Prostate gland (tissue), 2 donors: ENCODE measurements around the gene SUSD5. TPM values are rescaled to one million over a fixed set of nuclear protein-coding genes. Genes with fewer than 3 reads are reported as not detected.
"Not testable (repeated sequence)": the region's sequence is repeated elsewhere in the genome, so short reads cannot be mapped to it uniquely, and the experiment has no call there.

Experiments used
- DNase-seq: peaks from one replicate; pipeline ENCODE4 v3.0.0-alpha.2; 2019; ENCODE audit warnings: low spot score
- H3K27ac ChIP-seq, 2 donors: fragments of 200-600 bp; sonication (generic); 2 replicates each; pipeline ENCODE4 v1.5.1; 2017 to 2019
- H3K27me3 ChIP-seq: fragments of 200-600 bp; sonication (generic); replicated peaks from 2 replicates; pipeline ENCODE4 v1.5.1; 2019; ENCODE audit not compliant: insufficient read depth
- H3K36me3 ChIP-seq, 2 donors: fragments of 200-600 bp; sonication (generic); 1 replicate in 1 of 2; 2 replicates in 1 of 2; pipeline versions ENCODE4 v1.5.1 to v1.8.1; 2017 to 2019
- H3K4me1 ChIP-seq: fragments of 200-600 bp; sonication (generic); replicated peaks from 2 replicates; pipeline ENCODE4 v1.5.1; 2019
- H3K4me3 ChIP-seq, 2 donors: fragments of 200-600 bp; sonication (generic); 2 replicates each; pipeline ENCODE4 v1.5.1; 2017 to 2019
- H3K9me3 ChIP-seq: fragments of 200-600 bp; sonication (generic); 2 replicates; pipeline ENCODE4 v1.5.1; 2017
- POLR2A ChIP-seq: fragments of 450-650 bp; IDR thresholded peaks from one replicate; pipeline ENCODE4 v1.6.1; 2016; ENCODE audit warnings: antibody characterized with exemption, mild to moderate bottlenecking
- POLR2AphosphoS5 ChIP-seq: sonication (generic); formaldehyde crosslinking; IDR thresholded peaks from one replicate; pipeline ENCODE4 v1.6.1; 2017; ENCODE audit warnings: antibody characterized with exemption
- WGBS: methylation state at CpG from one replicate; pipeline ENCODE4 v1.1.5; 2018; 5-methylcytosine and 5-hydroxymethylcytosine counted together
- intact Hi-C: fragments of 100-400 bp; cut with DNase I; formaldehyde crosslinking; loops from one replicate; pipeline ENCODE4 v1.14.2; 2022
- total RNA-seq, 2 donors: library from RNA; depleted of rRNA; stranded (reverse); fragments of >200 nt; gene quantifications; one replicate each; pipeline ENCODE4 v1.1.0, GENCODE V29; 2016
- TF ChIP-seq, protein P1 (sequence below), 4 experiments: fragments of 200-600 bp in 2 of 4; fragments of 450-650 bp in 2 of 4; sonication (generic) in 2 of 4; IDR thresholded peaks; 1 replicate in 3 of 4; 2 replicates in 1 of 4; pipeline ENCODE4 v1.5.1; 2016 to 2019; ENCODE audit warnings: antibody characterized with exemption in 4 of 4, mild to moderate bottlenecking in 2 of 4, moderate library complexity in 2 of 4

Gene SUSD5
- total RNA-seq, 2 donors from 2014 or later: 0.77 to 6.9 TPM

DNA sequence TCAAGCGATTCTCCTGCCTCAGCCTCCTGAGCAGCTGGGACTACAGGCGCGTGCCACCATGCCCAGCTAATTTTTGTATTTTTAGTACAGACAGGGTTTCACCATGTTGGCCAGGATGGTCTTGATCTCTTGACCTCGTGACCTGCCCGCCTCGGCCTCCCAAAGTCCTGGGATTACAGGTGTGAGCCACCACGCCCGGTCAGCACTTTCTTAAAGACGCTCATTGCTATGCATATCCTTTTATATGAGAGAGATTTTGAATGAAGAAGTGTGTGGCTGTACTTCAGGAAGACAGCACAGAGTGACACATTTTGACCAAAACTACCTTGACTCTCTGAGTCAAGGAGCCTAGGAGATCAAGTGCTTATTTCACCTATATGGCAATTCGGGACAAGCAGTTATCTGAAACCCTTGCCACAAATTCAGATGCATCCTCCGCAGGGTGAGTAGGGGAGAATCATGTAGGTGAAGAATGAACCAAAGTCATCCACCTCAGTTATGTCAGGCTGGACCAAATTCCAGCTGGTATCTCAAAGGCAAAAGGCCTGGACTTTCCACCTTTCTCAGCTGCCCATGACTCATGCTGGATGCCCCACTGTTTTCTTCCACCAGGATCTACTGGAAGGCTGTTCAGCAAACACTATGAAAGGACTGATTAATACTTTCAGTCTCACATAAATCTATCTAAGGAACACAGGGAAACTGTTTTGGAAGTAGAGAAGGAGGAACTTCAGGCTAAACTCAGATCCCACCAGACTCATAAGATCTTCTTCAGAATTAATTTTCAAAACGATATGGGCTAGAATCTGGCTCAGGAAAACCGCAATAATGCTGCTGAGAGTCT is 31.9 kb downstream of the SUSD5 start:
- Histone ChIP-seq H3K9me3 (no peaks in the 10 kb centered on the region), H3K36me3 (no peaks in the 10 kb centered on the region), H3K27me3 (no peaks in the 10 kb centered on the region), H3K4me3 (no peak overlapping the region), H3K27ac (no peak overlapping the region), H3K4me1 (no peaks in the 10 kb centered on the region)
- 92% methylated on average over 13 of the region's 13 CpGs for WGBS
- intact Hi-C loops: no loop called here
- DNase-seq: no peak
- TF ChIP-seq, protein P1, sequence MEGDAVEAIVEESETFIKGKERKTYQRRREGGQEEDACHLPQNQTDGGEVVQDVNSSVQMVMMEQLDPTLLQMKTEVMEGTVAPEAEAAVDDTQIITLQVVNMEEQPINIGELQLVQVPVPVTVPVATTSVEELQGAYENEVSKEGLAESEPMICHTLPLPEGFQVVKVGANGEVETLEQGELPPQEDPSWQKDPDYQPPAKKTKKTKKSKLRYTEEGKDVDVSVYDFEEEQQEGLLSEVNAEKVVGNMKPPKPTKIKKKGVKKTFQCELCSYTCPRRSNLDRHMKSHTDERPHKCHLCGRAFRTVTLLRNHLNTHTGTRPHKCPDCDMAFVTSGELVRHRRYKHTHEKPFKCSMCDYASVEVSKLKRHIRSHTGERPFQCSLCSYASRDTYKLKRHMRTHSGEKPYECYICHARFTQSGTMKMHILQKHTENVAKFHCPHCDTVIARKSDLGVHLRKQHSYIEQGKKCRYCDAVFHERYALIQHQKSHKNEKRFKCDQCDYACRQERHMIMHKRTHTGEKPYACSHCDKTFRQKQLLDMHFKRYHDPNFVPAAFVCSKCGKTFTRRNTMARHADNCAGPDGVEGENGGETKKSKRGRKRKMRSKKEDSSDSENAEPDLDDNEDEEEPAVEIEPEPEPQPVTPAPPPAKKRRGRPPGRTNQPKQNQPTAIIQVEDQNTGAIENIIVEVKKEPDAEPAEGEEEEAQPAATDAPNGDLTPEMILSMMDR (IDR thresholded peaks at IDR 0.05): no peak
- no peak for TF ChIP-seq POLR2A
- TF ChIP-seq POLR2AphosphoS5: no peak

DNA sequence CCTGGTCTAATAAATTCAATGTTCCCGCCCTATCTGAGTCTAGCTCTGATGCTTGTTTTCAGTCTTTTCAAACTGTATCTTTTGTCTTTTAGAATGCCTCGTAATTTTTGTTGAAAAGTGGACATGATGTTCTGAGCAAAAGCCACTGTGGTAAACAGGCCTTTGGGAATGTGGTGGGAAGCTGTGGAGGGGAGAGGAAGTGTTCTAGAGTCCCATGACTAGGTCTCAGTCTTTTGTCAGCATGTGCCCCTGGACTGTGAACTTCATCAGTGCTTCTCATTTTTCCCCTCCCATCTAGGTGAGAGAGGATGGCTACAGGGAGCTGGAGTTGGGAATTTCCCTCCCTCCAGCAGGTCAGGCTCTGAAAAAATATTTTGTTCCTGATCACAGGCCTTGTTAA is 33.7 kb downstream of the SUSD5 start:
- no peak overlapping the region for H3K27ac ChIP-seq
- TF ChIP-seq POLR2A (no peak), POLR2AphosphoS5 (no peak)
- TF ChIP-seq, protein P1 (IDR thresholded peaks at IDR 0.05): no peak
- H3K9me3 ChIP-seq: no peaks in the 10 kb centered on the region
- DNase-seq: no peak
- H3K36me3 ChIP-seq: no peaks in the 10 kb centered on the region
- 83% methylated on average over 2 of the region's 2 CpGs for WGBS
- no peak overlapping the region for H3K4me3 ChIP-seq
- H3K4me1 ChIP-seq: no peaks in the 10 kb centered on the region
- H3K27me3 ChIP-seq: no peaks in the 10 kb centered on the region
- intact Hi-C loops: no loop called here

DNA sequence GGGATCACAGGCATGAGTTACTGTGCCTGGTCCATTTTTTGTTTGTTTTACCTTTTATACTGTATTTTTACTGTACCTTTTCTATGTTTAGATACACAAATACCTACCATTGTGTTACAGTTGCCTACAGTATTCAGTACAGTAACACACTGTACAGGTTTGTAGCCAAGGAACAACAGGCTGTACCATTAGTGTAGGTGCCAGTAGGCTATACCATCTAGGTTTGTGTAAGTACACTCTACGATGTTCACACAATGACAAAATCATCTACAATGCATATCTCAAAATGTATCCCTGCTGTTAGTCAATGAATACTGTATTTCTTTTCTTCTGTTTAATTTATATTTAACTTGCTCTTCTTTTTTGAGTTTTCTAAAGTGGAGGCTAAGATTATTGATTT is 37.0 kb downstream of the SUSD5 start:
- DNase-seq, H3K36me3 ChIP-seq, H3K4me3 ChIP-seq, H3K4me1 ChIP-seq, H3K27ac ChIP-seq, H3K9me3 ChIP-seq, intact Hi-C loops, H3K27me3 ChIP-seq: not testable (repeated sequence)
- 94% methylated on average over 1 of the region's 1 CpG for WGBS

DNA sequence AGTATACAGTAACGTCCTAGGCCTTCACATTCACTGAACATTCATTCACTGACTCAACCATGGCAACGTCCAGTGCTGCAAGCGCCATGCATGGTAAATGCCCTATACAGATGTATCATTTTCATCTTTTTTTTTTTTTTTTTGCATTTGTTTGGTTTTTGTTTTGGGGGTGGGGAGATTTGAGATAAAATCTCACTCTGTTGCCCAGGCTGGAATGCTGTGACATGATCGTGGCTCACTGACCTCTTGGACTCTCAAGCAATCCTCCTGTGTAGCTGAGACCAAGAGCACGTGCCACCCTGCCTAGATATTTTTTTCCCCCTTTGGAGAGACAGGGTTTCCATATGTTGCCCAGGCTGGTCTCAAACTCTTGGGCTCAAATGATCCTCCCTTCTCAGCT is 37.4 kb downstream of the SUSD5 start:
- no peaks in the 10 kb centered on the region for H3K27me3 ChIP-seq
- TF ChIP-seq, protein P1 (IDR thresholded peaks at IDR 0.05): no peak
- no peak for TF ChIP-seq POLR2AphosphoS5
- no peak for TF ChIP-seq POLR2A
- WGBS: 79% methylated on average over 5 of the region's 5 CpGs
- H3K27ac ChIP-seq: no peak overlapping the region
- H3K4me3 ChIP-seq: no peak overlapping the region
- no peak for DNase-seq
- intact Hi-C loops: no loop called here
- no peaks in the 10 kb centered on the region for H3K36me3 ChIP-seq
- no peaks in the 10 kb centered on the region for H3K9me3 ChIP-seq
- no peaks in the 10 kb centered on the region for H3K4me1 ChIP-seq

DNA sequence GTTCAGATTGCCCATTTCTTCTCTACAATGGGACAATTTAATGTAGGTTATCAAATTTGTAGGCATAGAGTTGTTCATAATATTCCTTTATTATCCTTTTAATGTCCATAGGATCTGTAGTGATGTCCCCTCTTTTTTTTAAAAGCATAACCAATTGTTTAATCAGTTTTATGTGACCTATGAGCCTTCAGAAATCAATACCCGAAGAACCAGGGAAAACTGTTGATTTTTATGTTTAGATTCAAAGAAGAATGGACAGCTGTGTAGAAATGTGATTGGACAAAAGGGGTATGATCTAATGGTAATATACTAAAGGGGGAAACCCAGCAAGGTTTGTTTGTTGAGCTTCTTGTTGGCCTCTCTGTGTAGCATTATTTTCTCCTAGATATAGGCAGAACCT is 39.5 kb downstream of the SUSD5 start:
- H3K27ac ChIP-seq: no peak overlapping the region
- H3K36me3 ChIP-seq: no peaks in the 10 kb centered on the region
- intact Hi-C loops: no loop called here
- DNase-seq: no peak
- H3K4me1 ChIP-seq: no peaks in the 10 kb centered on the region
- H3K4me3 ChIP-seq: no peak overlapping the region
- no peaks in the 10 kb centered on the region for H3K27me3 ChIP-seq
- no peaks in the 10 kb centered on the region for H3K9me3 ChIP-seq
- WGBS: 93% methylated on average over 1 of the region's 1 CpG
- TF ChIP-seq, protein P1 (IDR thresholded peaks at IDR 0.05): no peak
- TF ChIP-seq POLR2AphosphoS5 (no peak), POLR2A (no peak)
